ENCODE results near the gene CCDC188. TPM values are rescaled to one million over a fixed set of nuclear protein-coding genes. Genes with fewer than 3 reads are reported as not detected.

Gene CCDC188
- total and polyA plus RNA-seq, 2 of the 4 experiments (the other 2 are of a cell fraction): 0.10 TPM; not detected in 1

GRCh38 chr22:20151276-20151588 lies 377 bp upstream of the CCDC188 start:
- H3K56ac ChIP-seq (ENCODE audit: extremely low read depth, insufficient read depth, low read length): no peak overlapping the region
- in situ Hi-C loops (cut with MboI; ENCODE audit: low sequenced_read_pairs): loop anchor here (10.0 kb wide), 1 partner anchor 304 kb away; no protein-coding TSS in a partner anchor
- intact Hi-C loops (cut with micrococcal nuclease): no loop called here

More at GRCh38 chr22:20151276-20151588, 377 bp upstream of the CCDC188 start:
- Histone ChIP-seq H3K4me2 (ENCODE audit: low read depth, low read length) (no peak overlapping the region), H3K9me1 (ENCODE audit: insufficient read depth, low read length) (no peaks in the 10 kb centered on the region), H3K4ac (ENCODE audit: low read depth, low read length) (no peak overlapping the region), H4K20me1 (ENCODE audit: insufficient read depth, low read length) (peaks cover 9% of the 10 kb centered on the region; the same call in 1 of the 2 replicates), H2BK5ac (ENCODE audit: low read depth, low read length, poor library complexity, severe bottlenecking) (no peak overlapping the region), H3K18ac (ENCODE audit: low read depth, low read length) (no peak overlapping the region), H2AFZ (replicated peaks; ENCODE audit: low read length, poor library complexity) (no peak overlapping the region), H3K9me3 (ENCODE audit: control insufficient read depth, insufficient read depth, low read length) (no peaks in the 10 kb centered on the region), H3K14ac (replicated peaks; ENCODE audit: low read depth, low read length) (no peak overlapping the region), H4K8ac (ENCODE audit: low read depth in 2 of 2, low read length in 2 of 2) (no peak overlapping the region), H2BK120ac (ENCODE audit: low read depth, low read length) (no peak overlapping the region), H3K23ac (ENCODE audit: low read depth, low read length) (no peak overlapping the region), H4K91ac (ENCODE audit: insufficient read depth, low read depth, low read length) (no peak overlapping the region), H2AK5ac (ENCODE audit: low read depth, low read length) (no peak overlapping the region), H3K4me1 (ENCODE audit: control insufficient read depth, insufficient read depth, low read length) (peaks cover 8% of the 10 kb centered on the region), H2BK15ac (ENCODE audit: low read depth, low read length) (no peak overlapping the region), H3K27me3 (ENCODE audit: control insufficient read depth, insufficient read depth, low read length) (no peaks in the 10 kb centered on the region), H3K9ac (ENCODE audit: low read depth, low read length) (no peak overlapping the region), H2AK9ac (replicated peaks; ENCODE audit: low read depth, low read length, poor library complexity) (no peak overlapping the region), H3K36me3 (ENCODE audit: control insufficient read depth, insufficient read depth, low read length) (peaks cover 2% of the 10 kb centered on the region; the same call in 1 of the 2 replicates), H4K5ac (ENCODE audit: low read depth, low read length) (no peak overlapping the region), H2BK20ac (ENCODE audit: low read depth, low read length) (no peak overlapping the region), H3K79me1 (ENCODE audit: low read depth in 1 of 2, low read length in 2 of 2) (no peaks in the 10 kb centered on the region), H3K27ac (ENCODE audit: insufficient read depth, low read length) (no peak overlapping the region), H3K4me3 (ENCODE audit: insufficient read depth, low read depth, low read length) (no peak overlapping the region)
- ATAC-seq (ENCODE audit: low read depth): no peak
- no peak for TF ChIP-seq CTCF (conservative IDR thresholded peaks at IDR 0.05; ENCODE audit: low read depth, low read length)
- TF ChIP-seq SMC3 (IDR thresholded peaks at IDR 0.05; ENCODE audit: low read depth, low read length): no peak
- no peak for TF ChIP-seq USF2 (IDR thresholded peaks at IDR 0.05; ENCODE audit: low read depth, low read length)
- TF ChIP-seq ELK1 (IDR thresholded peaks at IDR 0.05; ENCODE audit: borderline replicate concordance, low read depth, low read length): no peak
- TF ChIP-seq NFE2L2 (IDR thresholded peaks at IDR 0.05; ENCODE audit: low read depth, low read length): no peak
- TF ChIP-seq CEBPB (IDR thresholded peaks at IDR 0.05; ENCODE audit: low read depth, low read length): no peak
- TF ChIP-seq MAZ (IDR thresholded peaks at IDR 0.05; ENCODE audit: borderline replicate concordance, low read depth, low read length): no peak
- TF ChIP-seq CHD1 (IDR thresholded peaks at IDR 0.05; ENCODE audit: low read depth, low read length): no peak
- no peak for TF ChIP-seq MAFK (IDR thresholded peaks at IDR 0.05; ENCODE audit: low read depth, low read length)
- TF ChIP-seq BHLHE40 (IDR thresholded peaks at IDR 0.05; ENCODE audit: low read depth, low read length): no peak
- no peak for TF ChIP-seq MXI1 (IDR thresholded peaks at IDR 0.05; ENCODE audit: borderline replicate concordance, low read depth, low read length)
- TF ChIP-seq RAD21 (IDR thresholded peaks at IDR 0.05; ENCODE audit: low read length): no peak
- no peak for TF ChIP-seq FOS (IDR thresholded peaks at IDR 0.05; ENCODE audit: low read depth, low read length)
- TF ChIP-seq RCOR1 (IDR thresholded peaks at IDR 0.05; ENCODE audit: insufficient replicate concordance, low read length): no peak
- no peak for TF ChIP-seq RFX5 (IDR thresholded peaks at IDR 0.05; ENCODE audit: low read depth, low read length)
- TF ChIP-seq POLR2A (IDR thresholded peaks at IDR 0.05; ENCODE audit: low read depth, low read length): no peak
- POLR2A ChIA-PET (ENCODE audit: unreplicated experiment): no interaction called here
- dilution Hi-C loops (cut with HindIII; ENCODE audit: low sequenced_read_pairs, unreplicated experiment): no loop called here
- no TSS peak for BruUV-seq (replicated peaks)
- CTCF ChIA-PET: no interaction called here
- DNase-seq: no peak
- WGBS, 2 experiments (ENCODE audit: extremely low coverage in 2 of 2, insufficient read length in 1 of 2): 100% methylated on average over 1 of the region's 4 CpGs; no CpG with 5 or more reads in 1 of the 2 experiments
